ENCODE data around the gene MS4A18. TPM values are rescaled to one million over a fixed set of nuclear protein-coding genes. Genes with fewer than 3 reads are reported as not detected.

The MS4A18 gene
- total RNA-seq, 1 experiment from 2014 or later = not detected

DNA sequence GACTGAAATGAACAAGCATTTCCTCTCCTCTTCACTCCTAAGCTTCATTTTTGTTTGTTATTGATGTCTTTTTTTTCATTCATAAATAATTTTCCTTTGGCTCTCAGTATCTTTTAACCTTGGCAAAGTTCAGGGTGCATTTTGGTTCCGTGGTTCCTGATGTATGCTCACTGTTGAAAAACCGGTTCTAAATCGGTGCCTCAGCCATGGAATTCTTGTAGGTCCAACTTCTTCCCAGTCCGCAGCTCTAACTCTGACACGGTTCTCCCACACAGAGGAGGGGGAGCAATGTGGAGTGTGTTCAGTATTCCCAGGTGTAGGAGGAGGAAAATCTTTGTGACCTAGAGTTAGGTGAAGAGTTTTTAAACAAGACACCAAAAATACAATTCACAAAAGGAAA is 19.6 kb downstream of the MS4A18 start:
- ATAC-seq = no peak
- Histone ChIP-seq H3K36me3 (ENCODE audit: control insufficient read depth in 1 of 2, insufficient read depth in 2 of 2, low read length in 2 of 2) (no peaks in the 10 kb centered on the region), H3K9ac (ENCODE audit: low read length) (no peak overlapping the region), H3K4me2 (ENCODE audit: low read length) (no peak overlapping the region), H3K4me3 (replicated peaks in 1 of 2; ENCODE audit: low read depth in 1 of 2, low read length in 2 of 2) (no peak overlapping the region), H3K79me2 (ENCODE audit: insufficient read depth, low read length) (no peaks in the 10 kb centered on the region), H4K20me1 (ENCODE audit: insufficient read depth) (no peaks in the 10 kb centered on the region), H3K27me3 (ENCODE audit: insufficient read depth, low read length) (no peaks in the 10 kb centered on the region), H3K9me3 (ENCODE audit: control insufficient read depth in 1 of 2, insufficient read depth in 1 of 2, low read depth in 1 of 2, low read length in 2 of 2) (no peaks in the 10 kb centered on the region), H3K27ac (ENCODE audit: low read depth, low read length) (no peak overlapping the region), H3K4me1 (ENCODE audit: control insufficient read depth in 1 of 2, insufficient read depth in 2 of 2, low read length in 2 of 2) (no peaks in the 10 kb centered on the region), H2AFZ (ENCODE audit: low read depth, low read length, poor library complexity, severe bottlenecking) (no peak overlapping the region), H3K9me2 (ENCODE audit: insufficient read depth) (no peaks in the 10 kb centered on the region)
- ChIA-PET CTCF (no interaction called here), POLR2A (no interaction called here), RAD21 (ENCODE audit: low non-redundant PET in 1 of 2, low total read pairs in 2 of 2, uncharacterized antibody in 2 of 2, unreplicated experiment in 2 of 2) (no interaction called here)
- intact Hi-C loops (cut with micrococcal nuclease) = loop anchor here (5.0 kb wide), 1 partner anchor 37 kb away; no protein-coding TSS in a partner anchor
- no peak for TF ChIP-seq YY1 (IDR thresholded peaks at IDR 0.05; ENCODE audit: extremely low read depth, insufficient replicate concordance, low read depth, low read length)
- TF ChIP-seq EZH2 (IDR thresholded peaks at IDR 0.05) = no peak
- DNase-seq (ENCODE audit: low read depth, low spot score) = no peak
- BruUV-seq (replicated peaks) = no TSS peak

GRCh38 chr11:60747359-60747873 is 22.9 kb downstream of the MS4A18 start:
- Histone ChIP-seq H3K36me3 (ENCODE audit: control insufficient read depth in 1 of 2, insufficient read depth in 2 of 2, low read length in 2 of 2) (no peaks in the 10 kb centered on the region), H3K9ac (ENCODE audit: low read length) (no peak overlapping the region), H3K4me1 (ENCODE audit: control insufficient read depth in 1 of 2, insufficient read depth in 2 of 2, low read length in 2 of 2) (no peaks in the 10 kb centered on the region), H3K27ac (ENCODE audit: low read depth, low read length) (no peak overlapping the region), H2AFZ (ENCODE audit: low read depth, low read length, poor library complexity, severe bottlenecking) (no peak overlapping the region), H3K4me2 (ENCODE audit: low read length) (no peak overlapping the region), H3K79me2 (ENCODE audit: insufficient read depth, low read length) (no peaks in the 10 kb centered on the region), H3K9me2 (ENCODE audit: insufficient read depth) (no peaks in the 10 kb centered on the region), H3K4me3 (replicated peaks in 1 of 2; ENCODE audit: low read depth in 1 of 2, low read length in 2 of 2) (no peak overlapping the region), H3K9me3 (ENCODE audit: control insufficient read depth in 1 of 2, insufficient read depth in 1 of 2, low read depth in 1 of 2, low read length in 2 of 2) (no peaks in the 10 kb centered on the region), H4K20me1 (ENCODE audit: insufficient read depth) (no peaks in the 10 kb centered on the region), H3K27me3 (ENCODE audit: insufficient read depth, low read length) (peaks cover 13% of the 10 kb centered on the region; the same call in 1 of the 2 replicates)
- ChIA-PET CTCF (no interaction called here), POLR2A (no interaction called here), RAD21 (ENCODE audit: low non-redundant PET in 1 of 2, low total read pairs in 2 of 2, uncharacterized antibody in 2 of 2, unreplicated experiment in 2 of 2) (no interaction called here)
- ATAC-seq (no peak), DNase-seq (ENCODE audit: low read depth, low spot score) (no peak)
- TF ChIP-seq, protein P1, sequence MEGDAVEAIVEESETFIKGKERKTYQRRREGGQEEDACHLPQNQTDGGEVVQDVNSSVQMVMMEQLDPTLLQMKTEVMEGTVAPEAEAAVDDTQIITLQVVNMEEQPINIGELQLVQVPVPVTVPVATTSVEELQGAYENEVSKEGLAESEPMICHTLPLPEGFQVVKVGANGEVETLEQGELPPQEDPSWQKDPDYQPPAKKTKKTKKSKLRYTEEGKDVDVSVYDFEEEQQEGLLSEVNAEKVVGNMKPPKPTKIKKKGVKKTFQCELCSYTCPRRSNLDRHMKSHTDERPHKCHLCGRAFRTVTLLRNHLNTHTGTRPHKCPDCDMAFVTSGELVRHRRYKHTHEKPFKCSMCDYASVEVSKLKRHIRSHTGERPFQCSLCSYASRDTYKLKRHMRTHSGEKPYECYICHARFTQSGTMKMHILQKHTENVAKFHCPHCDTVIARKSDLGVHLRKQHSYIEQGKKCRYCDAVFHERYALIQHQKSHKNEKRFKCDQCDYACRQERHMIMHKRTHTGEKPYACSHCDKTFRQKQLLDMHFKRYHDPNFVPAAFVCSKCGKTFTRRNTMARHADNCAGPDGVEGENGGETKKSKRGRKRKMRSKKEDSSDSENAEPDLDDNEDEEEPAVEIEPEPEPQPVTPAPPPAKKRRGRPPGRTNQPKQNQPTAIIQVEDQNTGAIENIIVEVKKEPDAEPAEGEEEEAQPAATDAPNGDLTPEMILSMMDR (IDR thresholded peaks at IDR 0.05 in 2 of 3, conservative IDR thresholded peaks at IDR 0.05 in 1 of 3; ENCODE audit: borderline replicate concordance in 1 of 3, insufficient read depth in 1 of 3, low read depth in 2 of 3, low read length in 2 of 3) = no peak
- TF ChIP-seq CEBPB (IDR thresholded peaks at IDR 0.05; ENCODE audit: low read depth) (no peak), JUND (IDR thresholded peaks at IDR 0.05) (no peak), EGR1 (IDR thresholded peaks at IDR 0.05; ENCODE audit: low read depth) (no peak)
- intact Hi-C loops (cut with micrococcal nuclease) = no loop called here
- no TSS peak for BruUV-seq (replicated peaks)

Data from HCT116 (cell line).